Liver (tissue), 9 donors: ENCODE measurements around the gene ADNP2. TPM values are rescaled to one million over a fixed set of nuclear protein-coding genes. Genes with fewer than 3 reads are reported as not detected.

Experiments
- DNase-seq: peaks from one replicate; pipeline ENCODE4 v3.0.0-alpha.2; 2017; ENCODE audit warnings: low spot score
- H3K27ac ChIP-seq, 2 donors: one replicate each; pipeline ENCODE4 v1.7.0; 2013; ENCODE audit warnings: inconsistent platforms in 2 of 2, low read length in 2 of 2, control low read depth in 1 of 2, low read depth in 1 of 2, mild to moderate bottlenecking in 1 of 2
- H3K27me3 ChIP-seq, 4 donors: one replicate each; pipeline versions ENCODE4 v1.6.1 to v1.7.0; 2013; ENCODE audit warnings: low read length in 3 of 4, inconsistent platforms in 1 of 4, mild to moderate bottlenecking in 1 of 4, moderate library complexity in 1 of 4; ENCODE audit not compliant: control insufficient read depth in 4 of 4, insufficient read depth in 4 of 4
- H3K36me3 ChIP-seq, 4 donors: one replicate each; pipeline versions ENCODE4 v1.6.1 to v1.7.0; 2013; ENCODE audit warnings: low read length in 3 of 4, mild to moderate bottlenecking in 3 of 4, low read depth in 1 of 4, moderate library complexity in 1 of 4; ENCODE audit not compliant: control insufficient read depth in 4 of 4, insufficient read depth in 3 of 4
- H3K4me1 ChIP-seq, 4 donors: one replicate each; pipeline versions ENCODE4 v1.6.1 to v1.7.0; 2013; ENCODE audit warnings: low read length in 3 of 4, mild to moderate bottlenecking in 3 of 4, moderate library complexity in 1 of 4; ENCODE audit not compliant: control insufficient read depth in 4 of 4, insufficient read depth in 4 of 4
- H3K4me3 ChIP-seq, 3 donors: one replicate each; pipeline versions ENCODE4 v1.6.1 to v1.7.0; 2013; ENCODE audit warnings: low read length in 3 of 3, control low read depth in 1 of 3, low read depth in 1 of 3, mild to moderate bottlenecking in 1 of 3
- H3K9ac ChIP-seq, 2 donors: one replicate each; pipeline ENCODE4 v1.7.0; 2013; ENCODE audit warnings: low read length in 2 of 2, mild to moderate bottlenecking in 2 of 2, moderate library complexity in 2 of 2, control low read depth in 1 of 2, low read depth in 1 of 2
- H3K9me3 ChIP-seq, 4 donors: one replicate each; pipeline versions ENCODE4 v1.6.1 to v1.7.0; 2013; ENCODE audit warnings: low read length in 3 of 4; ENCODE audit not compliant: control insufficient read depth in 4 of 4
- EGR1 ChIP-seq, 2 donors: IDR thresholded peaks; 2 replicates each; pipeline ENCODE4 v1.6.1; 2016 to 2018; ENCODE audit warnings: antibody characterized with exemption in 2 of 2, low read depth in 2 of 2
- FOXA1 ChIP-seq: IDR thresholded peaks from 2 replicates; pipeline ENCODE4 v1.6.1; 2016; ENCODE audit warnings: antibody characterized with exemption
- GABPA ChIP-seq, 2 donors: IDR thresholded peaks in 1 of 2; conservative IDR thresholded peaks in 1 of 2; 2 replicates each; pipeline ENCODE4 v1.6.1; 2016; ENCODE audit warnings: antibody characterized with exemption in 2 of 2, mild to moderate bottlenecking in 1 of 2, moderate library complexity in 1 of 2
- HNF4A ChIP-seq, 2 donors: conservative IDR thresholded peaks; 2 replicates each; pipeline ENCODE4 v1.6.1; 2016; ENCODE audit warnings: antibody characterized with exemption in 2 of 2, mild to moderate bottlenecking in 2 of 2
- HNF4G ChIP-seq: IDR thresholded peaks from 2 replicates; pipeline ENCODE4 v1.6.1; 2016; ENCODE audit warnings: antibody characterized with exemption
- JUND ChIP-seq, 2 donors: IDR thresholded peaks; 2 replicates each; pipeline ENCODE4 v1.6.1; 2016; ENCODE audit warnings: antibody characterized with exemption in 2 of 2
- NR2F2 ChIP-seq: IDR thresholded peaks from 2 replicates; pipeline ENCODE4 v1.6.1; 2016; ENCODE audit warnings: antibody characterized with exemption
- REST ChIP-seq: IDR thresholded peaks from 2 replicates; pipeline ENCODE4 v1.6.1; 2016; ENCODE audit warnings: antibody characterized with exemption, mild to moderate bottlenecking
- RXRA ChIP-seq, 2 donors: IDR thresholded peaks; 2 replicates each; pipeline ENCODE4 v1.6.1; 2017 to 2018; ENCODE audit warnings: antibody characterized with exemption in 2 of 2, mild to moderate bottlenecking in 1 of 2
- WGBS: extraction: QIAGEN DNeasy Blood & Tissue Kit; methylation state at CpG from one replicate; pipeline ENCODE4 v1.1.7; 2013; 5-methylcytosine and 5-hydroxymethylcytosine counted together
- polyA plus RNA-seq, 2 donors: library from polyadenylated mRNA; stranded (reverse) in 1 of 2; unstranded in 1 of 2; fragments of 200-250 nt in 1 of 2; fragments of >200 nt in 1 of 2; fragmentation: Nextera tagmentation in 1 of 2; extraction: Ambion mirVana in 1 of 2; gene quantifications; one replicate each; pipeline versions ENCODE4 v1.2.1 to v1.2.3, GENCODE V29; 2013 to 2015
- total RNA-seq, 2 donors: library from RNA; depleted of rRNA; stranded (reverse); fragments of >200 nt; gene quantifications; one replicate each; pipeline ENCODE4 v1.2.3, GENCODE V29; 2014
- donor health status: healthy.
- donor health status: healthy.
- donor health status: healthy.
- donor health status: healthy.
- donor health status: healthy.

ADNP2 gene
- total and polyA plus RNA-seq, 4 donors: 2.7 to 9.9 (median 6.4) TPM

GRCh38 chr18:80120932-80121331 is 11.9 kb downstream of the ADNP2 start:
- H3K27ac ChIP-seq: no peak overlapping the region
- no peaks in the 10 kb centered on the region for H3K4me1 ChIP-seq
- TF ChIP-seq EGR1 (IDR thresholded peaks at IDR 0.05; ENCODE audit: low read depth in 2 of 2): no peak
- TF ChIP-seq HNF4A (conservative IDR thresholded peaks at IDR 0.05): no peak
- no peak for TF ChIP-seq NR2F2
- no peak for TF ChIP-seq RXRA (IDR thresholded peaks at IDR 0.05)
- TF ChIP-seq HNF4G: no peak
- TF ChIP-seq REST: no peak
- TF ChIP-seq JUND (IDR thresholded peaks at IDR 0.05): no peak
- TF ChIP-seq FOXA1: no peak
- H3K9ac ChIP-seq: no peak overlapping the region
- peaks cover 4 to 13% (median 5%) of the 10 kb centered on the region in 4 donors for H3K36me3 ChIP-seq
- no peaks in the 10 kb centered on the region for H3K27me3 ChIP-seq
- no peak for DNase-seq
- H3K9me3 ChIP-seq: no peaks in the 10 kb centered on the region
- no peak overlapping the region for H3K4me3 ChIP-seq
- 95% methylated on average over 1 of the region's 1 CpG for WGBS

- DNase-seq: no peak
- no peaks in the 10 kb centered on the region for H3K27me3 ChIP-seq
Observed at GRCh38 chr18:80124131-80124530, 15.1 kb downstream of the ADNP2 start.

GRCh38 chr18:80126797-80127196 is 17.7 kb downstream of the ADNP2 start:
- Histone ChIP-seq H3K27ac (no peak overlapping the region), H3K4me1 (peaks cover 0 to 4% (median 2%) of the 10 kb centered on the region in 4 donors), H3K9ac (no peak overlapping the region), H3K36me3 (peaks cover 0 to 1% (median 0%) of the 10 kb centered on the region in 4 donors), H3K9me3 (no peaks in the 10 kb centered on the region), H3K4me3 (no peak overlapping the region), H3K27me3 (no peaks in the 10 kb centered on the region)
- DNase-seq: no peak
- WGBS: 96% methylated on average over 9 of the region's 9 CpGs
- no peak for TF ChIP-seq JUND (IDR thresholded peaks at IDR 0.05)

More at GRCh38 chr18:80124131-80124530, 15.1 kb downstream of the ADNP2 start:
- Histone ChIP-seq H3K9me3 (no peaks in the 10 kb centered on the region), H3K36me3 (peaks cover 2 to 7% (median 4%) of the 10 kb centered on the region in 4 donors), H3K4me1 (peaks cover 0 to 4% (median 2%) of the 10 kb centered on the region in 4 donors), H3K9ac (no peak overlapping the region), H3K4me3 (no peak overlapping the region), H3K27ac (no peak overlapping the region)
- TF ChIP-seq NR2F2 (no peak), HNF4G (no peak), GABPA (IDR thresholded peaks at IDR 0.05 in 1 of 2, conservative IDR thresholded peaks at IDR 0.05 in 1 of 2) (no peak)

- Histone ChIP-seq H3K9me3 (no peaks in the 10 kb centered on the region), H3K36me3 (peaks cover 0 to 1% (median 0%) of the 10 kb centered on the region in 4 donors), H3K9ac (no peak overlapping the region), H3K27me3 (no peaks in the 10 kb centered on the region), H3K27ac (no peak overlapping the region), H3K4me1 (peaks cover 0 to 4% (median 2%) of the 10 kb centered on the region in 4 donors), H3K4me3 (no peak overlapping the region)
- no peak for DNase-seq
- whole genome bisulfite sequencing: 30% methylated on average over 1 of the region's 1 CpG
- peak in 1 of 2 donors; percentile 55 for TF ChIP-seq RXRA (IDR thresholded peaks at IDR 0.05)
- no peak for TF ChIP-seq REST
- TF ChIP-seq HNF4A (conservative IDR thresholded peaks at IDR 0.05): peak; percentile 7 to 53
Observed at GRCh38 chr18:80127635-80128034, 18.6 kb downstream of the ADNP2 start.
